ENCODE results near the gene SLAMF1. TPM values are rescaled to one million over a fixed set of nuclear protein-coding genes. Genes with fewer than 3 reads are reported as not detected.

SLAMF1 gene
- total and polyA plus RNA-seq, 2 donors from 2014 or later, result 0.13 to 3.3 TPM

GRCh38 chr1:160637821-160638539, 8.9 kb downstream of the SLAMF1 start:
- H3K9ac ChIP-seq (ENCODE audit: low read length in 3 of 3), result no peak overlapping the region
- H3K36me3 ChIP-seq (ENCODE audit: control insufficient read depth in 2 of 3, insufficient read depth in 3 of 3, low read length in 3 of 3), result no peaks in the 10 kb centered on the region
- no peaks in the 10 kb centered on the region for H3K4me1 ChIP-seq (ENCODE audit: control insufficient read depth in 2 of 3, insufficient read depth in 2 of 3, low read depth in 1 of 3, low read length in 3 of 3)
- H3K9me3 ChIP-seq (ENCODE audit: control insufficient read depth in 2 of 3, insufficient read depth in 1 of 3, low read length in 3 of 3), result no peaks in the 10 kb centered on the region
- FAIRE-seq, result no peak
- H3K27ac ChIP-seq (ENCODE audit: low read depth in 2 of 2, low read length in 2 of 2), result no peak overlapping the region
- intact Hi-C loops (cut with DNase I), result no loop called here
- peak in 1 of 5 donors; percentile 7 for DNase-seq
- H3K27me3 ChIP-seq (ENCODE audit: control insufficient read depth, insufficient read depth, low read length), result no peaks in the 10 kb centered on the region
- H3K4me3 ChIP-seq (ENCODE audit: low read length in 3 of 3), result no peak overlapping the region
- TF ChIP-seq, protein P1, sequence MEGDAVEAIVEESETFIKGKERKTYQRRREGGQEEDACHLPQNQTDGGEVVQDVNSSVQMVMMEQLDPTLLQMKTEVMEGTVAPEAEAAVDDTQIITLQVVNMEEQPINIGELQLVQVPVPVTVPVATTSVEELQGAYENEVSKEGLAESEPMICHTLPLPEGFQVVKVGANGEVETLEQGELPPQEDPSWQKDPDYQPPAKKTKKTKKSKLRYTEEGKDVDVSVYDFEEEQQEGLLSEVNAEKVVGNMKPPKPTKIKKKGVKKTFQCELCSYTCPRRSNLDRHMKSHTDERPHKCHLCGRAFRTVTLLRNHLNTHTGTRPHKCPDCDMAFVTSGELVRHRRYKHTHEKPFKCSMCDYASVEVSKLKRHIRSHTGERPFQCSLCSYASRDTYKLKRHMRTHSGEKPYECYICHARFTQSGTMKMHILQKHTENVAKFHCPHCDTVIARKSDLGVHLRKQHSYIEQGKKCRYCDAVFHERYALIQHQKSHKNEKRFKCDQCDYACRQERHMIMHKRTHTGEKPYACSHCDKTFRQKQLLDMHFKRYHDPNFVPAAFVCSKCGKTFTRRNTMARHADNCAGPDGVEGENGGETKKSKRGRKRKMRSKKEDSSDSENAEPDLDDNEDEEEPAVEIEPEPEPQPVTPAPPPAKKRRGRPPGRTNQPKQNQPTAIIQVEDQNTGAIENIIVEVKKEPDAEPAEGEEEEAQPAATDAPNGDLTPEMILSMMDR (IDR thresholded peaks at IDR 0.05; ENCODE audit: borderline replicate concordance, extremely low read depth, insufficient read depth), result no peak

DNA sequence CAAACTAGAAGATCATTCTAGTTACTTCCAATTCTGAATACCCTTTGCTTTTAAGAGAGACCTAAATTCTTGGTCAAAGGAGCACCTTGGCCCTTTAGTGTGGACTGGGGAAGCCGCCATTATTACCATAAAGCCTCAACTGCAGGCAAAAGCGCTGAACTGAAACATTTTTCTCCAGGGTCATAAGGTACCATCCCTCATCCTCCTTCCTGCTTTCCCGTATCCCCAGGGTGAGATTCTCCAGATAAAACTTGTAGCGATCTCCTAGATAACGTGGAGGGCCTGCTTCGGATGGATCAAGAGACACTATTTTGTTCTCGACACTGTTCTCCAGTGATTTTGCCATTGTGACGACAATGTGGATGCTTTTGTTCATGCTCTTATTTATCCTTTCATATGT, 9.8 kb downstream of the SLAMF1 start:
- no peaks in the 10 kb centered on the region for H3K9me3 ChIP-seq (ENCODE audit: control insufficient read depth in 2 of 3, insufficient read depth in 1 of 3, low read length in 3 of 3)
- H3K36me3 ChIP-seq (ENCODE audit: control insufficient read depth in 2 of 3, insufficient read depth in 3 of 3, low read length in 3 of 3), result no peaks in the 10 kb centered on the region
- H3K27me3 ChIP-seq (ENCODE audit: control insufficient read depth, insufficient read depth, low read length), result no peaks in the 10 kb centered on the region
- intact Hi-C loops (cut with DNase I), result no loop called here
- H3K4me1 ChIP-seq (ENCODE audit: control insufficient read depth in 2 of 3, insufficient read depth in 2 of 3, low read depth in 1 of 3, low read length in 3 of 3), result no peaks in the 10 kb centered on the region
- DNase-seq (no peak), FAIRE-seq (no peak)
- H3K9ac ChIP-seq (ENCODE audit: low read length in 3 of 3), result no peak overlapping the region
- TF ChIP-seq, protein P1 (IDR thresholded peaks at IDR 0.05; ENCODE audit: borderline replicate concordance, extremely low read depth, insufficient read depth), result no peak
- no peak overlapping the region for H3K4me3 ChIP-seq (ENCODE audit: low read length in 3 of 3)
- H3K27ac ChIP-seq (ENCODE audit: low read depth in 2 of 2, low read length in 2 of 2), result no peak overlapping the region

DNA sequence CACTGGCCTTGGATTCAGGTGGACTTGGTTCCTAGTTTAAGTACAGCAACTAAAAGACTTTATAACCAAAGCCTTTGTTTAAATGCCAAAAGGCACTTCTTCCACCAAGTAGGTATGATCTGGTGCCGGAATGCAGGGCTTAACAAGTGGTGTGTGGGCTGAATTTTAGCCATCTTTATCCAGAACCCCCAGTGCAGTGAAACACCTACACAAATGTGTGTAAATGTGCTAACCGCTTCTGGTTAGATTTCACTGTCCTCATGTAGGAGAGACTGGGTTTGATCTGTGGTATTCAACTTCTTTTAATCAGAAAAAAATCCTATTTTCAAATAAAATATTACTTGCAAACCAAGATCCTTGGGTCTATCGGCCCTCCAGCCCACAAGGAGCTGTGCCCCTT, 10.3 kb downstream of the SLAMF1 start:
- H3K4me1 ChIP-seq (ENCODE audit: control insufficient read depth in 2 of 3, insufficient read depth in 2 of 3, low read depth in 1 of 3, low read length in 3 of 3), result no peaks in the 10 kb centered on the region
- intact Hi-C loops (cut with DNase I), result no loop called here
- TF ChIP-seq, protein P1 (IDR thresholded peaks at IDR 0.05; ENCODE audit: borderline replicate concordance, extremely low read depth, insufficient read depth), result no peak
- DNase-seq (no peak), FAIRE-seq (no peak)
- H3K36me3 ChIP-seq (ENCODE audit: control insufficient read depth in 2 of 3, insufficient read depth in 3 of 3, low read length in 3 of 3), result no peaks in the 10 kb centered on the region
- H3K27ac ChIP-seq (ENCODE audit: low read depth in 2 of 2, low read length in 2 of 2), result no peak overlapping the region
- no peak overlapping the region for H3K9ac ChIP-seq (ENCODE audit: low read length in 3 of 3)
- no peaks in the 10 kb centered on the region for H3K27me3 ChIP-seq (ENCODE audit: control insufficient read depth, insufficient read depth, low read length)
- no peak overlapping the region for H3K4me3 ChIP-seq (ENCODE audit: low read length in 3 of 3)
- H3K9me3 ChIP-seq (ENCODE audit: control insufficient read depth in 2 of 3, insufficient read depth in 1 of 3, low read length in 3 of 3), result no peaks in the 10 kb centered on the region

- Histone ChIP-seq H3K4me3 (ENCODE audit: low read length in 3 of 3) (no peak overlapping the region), H3K4me1 (ENCODE audit: control insufficient read depth in 2 of 3, insufficient read depth in 2 of 3, low read depth in 1 of 3, low read length in 3 of 3) (no peaks in the 10 kb centered on the region), H3K9me3 (ENCODE audit: control insufficient read depth in 2 of 3, insufficient read depth in 1 of 3, low read length in 3 of 3) (no peaks in the 10 kb centered on the region), H3K27me3 (ENCODE audit: control insufficient read depth, insufficient read depth, low read length) (no peaks in the 10 kb centered on the region), H3K9ac (ENCODE audit: low read length in 3 of 3) (no peak overlapping the region), H3K36me3 (ENCODE audit: control insufficient read depth in 2 of 3, insufficient read depth in 3 of 3, low read length in 3 of 3) (no peaks in the 10 kb centered on the region), H3K27ac (ENCODE audit: low read depth in 2 of 2, low read length in 2 of 2) (no peak overlapping the region)
- TF ChIP-seq, protein P1 (IDR thresholded peaks at IDR 0.05; ENCODE audit: borderline replicate concordance, extremely low read depth, insufficient read depth), result no peak
- no peak for FAIRE-seq
- no peak for DNase-seq
- intact Hi-C loops (cut with DNase I), result no loop called here
Observed at GRCh38 chr1:160636076-160636475, 10.8 kb downstream of the SLAMF1 start.
